HG02798 (cell line): ENCODE data around the gene BCL6.

ENCODE experiments used
- ATAC-seq: cut with Tn5 transposase; IDR thresholded peaks from one replicate; pipeline ENCODE4 v1.9.1; 2021; ENCODE audit warnings: mild to moderate bottlenecking; ENCODE audit not compliant: unreplicated experiment, poor library complexity

Gene BCL6

GRCh38 chr3:187740421-187741399, 4.6 kb downstream of the BCL6 start:
- no peak for ATAC-seq

- ATAC-seq, result peak; percentile 52
These were observed 5.5 kb downstream of the BCL6 start for GRCh38 chr3:187739561-187740332.

GRCh38 chr3:187739094-187739560, 6.1 kb downstream of the BCL6 start:
- ATAC-seq, result no peak

- ATAC-seq, result peak; percentile 69
These were observed 6.8 kb downstream of the BCL6 start for GRCh38 chr3:187738331-187739093.

- ATAC-seq, result no peak
These were observed 7.3 kb downstream of the BCL6 start for GRCh38 chr3:187738071-187738330.

GRCh38 chr3:187737368-187738070, 7.7 kb downstream of the BCL6 start:
- ATAC-seq, result no peak

GRCh38 chr3:187737006-187737367, 8.3 kb downstream of the BCL6 start:
- ATAC-seq, result no peak

- ATAC-seq, result no peak
These were observed 8.8 kb downstream of the BCL6 start for GRCh38 chr3:187736418-187736871.

- ATAC-seq, result no peak
These were observed 9.4 kb downstream of the BCL6 start for GRCh38 chr3:187735837-187736236.

GRCh38 chr3:187735383-187735782, 9.9 kb downstream of the BCL6 start:
- no peak for ATAC-seq

GRCh38 chr3:187734841-187735240, 10.4 kb downstream of the BCL6 start:
- no peak for ATAC-seq

GRCh38 chr3:187733371-187733770, 11.9 kb downstream of the BCL6 start:
- no peak for ATAC-seq

- ATAC-seq, result no peak
These were observed 15.7 kb downstream of the BCL6 start for GRCh38 chr3:187729598-187729997.

GRCh38 chr3:187728940-187729583, 16.2 kb downstream of the BCL6 start:
- no peak for ATAC-seq

GRCh38 chr3:187728248-187728647, 17.0 kb downstream of the BCL6 start:
- ATAC-seq, result no peak

- no peak for ATAC-seq
These were observed 18.7 kb downstream of the BCL6 start for GRCh38 chr3:187726564-187726963.

- no peak for ATAC-seq
These were observed 19.5 kb downstream of the BCL6 start for GRCh38 chr3:187725653-187726370.

- ATAC-seq, result no peak
These were observed 20.0 kb downstream of the BCL6 start for GRCh38 chr3:187725224-187725623.

- no peak for ATAC-seq
These were observed 23.1 kb downstream of the BCL6 start for GRCh38 chr3:187722206-187722612.
